ENCODE data around the gene PIERCE2. TPM values are rescaled to one million over a fixed set of nuclear protein-coding genes. Genes with fewer than 3 reads are reported as not detected.
"Not testable (repeated sequence)": the region's sequence is repeated elsewhere in the genome, so short reads cannot be mapped to it uniquely, and the experiment has no call there.

The PIERCE2 gene
- polyA plus RNA-seq, 2 of the 4 experiments (the other 2 are of a cell fraction): 4.3 to 13.4 TPM

DNA sequence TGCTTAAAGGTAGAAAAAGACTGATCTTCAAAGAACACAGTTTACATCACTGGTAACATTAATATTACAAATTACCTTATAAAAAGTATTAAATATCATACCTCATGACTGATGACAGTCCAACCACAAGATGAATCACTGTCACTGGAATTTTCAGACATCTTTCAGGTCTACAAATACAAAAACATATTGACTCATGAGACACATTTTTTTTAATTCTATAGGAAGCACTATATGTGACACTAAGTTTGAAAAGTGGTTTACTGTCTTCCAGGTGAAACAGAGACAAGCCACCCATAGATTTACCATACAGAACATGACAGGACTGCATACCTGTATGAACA is 19.1 kb upstream of the PIERCE2 start:
- DNase-seq (ENCODE audit: low read depth in 1 of 2, low spot score in 1 of 2) (peak; percentile 31 to 33), ATAC-seq (peak; percentile 51 to 74; a peak in 5 of 6 replicates), FAIRE-seq (peak; percentile 59)
- CTCF ChIA-PET: interaction anchor here (1.1 to 2.0 kb wide), 4 partner anchors 19 to 50 kb away, joined by 3 to 9 read pairs (median 4); partner anchors contain the start of genes CCPG1 and PIERCE2
- H3K4me3 ChIP-seq: no peak overlapping the region
- POLR2A ChIA-PET: interaction anchor here (0.8 kb wide), 1 partner anchor 19 kb away, joined by 3 read pairs; the partner anchor contains the start of genes CCPG1 and PIERCE2
- H3K4me1 ChIP-seq: peaks cover 15% of the 10 kb centered on the region
- no peaks in the 10 kb centered on the region for H3K9me3 ChIP-seq
- H3K4me2 ChIP-seq: peak overlapping the region; percentile 48
- peak overlapping the region; percentile 19 to 25; a peak in 2 of 6 replicates for H3K27ac ChIP-seq
- 0 out of 2 replicates have a peak, but pooled peaks have one; percentile 21 for TF ChIP-seq FOSL2 (IDR thresholded peaks at IDR 0.05)
- peak; percentile 65 for TF ChIP-seq FOSL2 (CRISPR knock-in tag; IDR thresholded peaks at IDR 0.05)
- TF ChIP-seq POLR2A (IDR thresholded peaks at IDR 0.05; ENCODE audit: low read length): no peak
- TF ChIP-seq, protein P1, sequence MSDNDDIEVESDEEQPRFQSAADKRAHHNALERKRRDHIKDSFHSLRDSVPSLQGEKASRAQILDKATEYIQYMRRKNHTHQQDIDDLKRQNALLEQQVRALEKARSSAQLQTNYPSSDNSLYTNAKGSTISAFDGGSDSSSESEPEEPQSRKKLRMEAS (IDR thresholded peaks at IDR 0.05): no peak
- TF ChIP-seq HOXA7 (CRISPR knock-in tag; IDR thresholded peaks at IDR 0.05): no peak
- no peak for TF ChIP-seq MYC (IDR thresholded peaks at IDR 0.05; ENCODE audit: borderline replicate concordance, low read length)
- TF ChIP-seq BHLHE40 (IDR thresholded peaks at IDR 0.05; ENCODE audit: low read depth, low read length): no peak
- no peak for TF ChIP-seq TFCP2L1 (CRISPR knock-in tag; IDR thresholded peaks at IDR 0.05)
- TF ChIP-seq JUNB (IDR thresholded peaks at IDR 0.05): peak; percentile 48; the same call in 1 of the 2 replicates

DNA sequence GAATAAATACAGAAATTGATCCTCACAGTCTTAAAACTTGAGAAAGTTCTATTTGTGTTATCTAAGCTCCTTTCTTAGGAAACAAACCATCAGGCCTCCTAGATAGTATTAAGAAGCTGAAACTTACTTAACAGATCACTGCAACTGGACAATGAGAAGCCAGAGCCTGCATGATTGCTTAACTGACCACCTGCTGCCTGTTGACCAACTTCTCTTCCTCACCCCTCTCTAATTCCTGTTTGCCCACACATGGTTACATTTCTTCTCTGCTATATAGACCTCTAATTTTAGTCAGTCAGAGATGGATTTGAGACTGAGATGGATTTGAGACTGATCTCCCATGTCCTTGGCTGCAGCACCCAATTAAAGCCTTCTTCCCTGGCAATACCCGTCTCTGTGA is 13.6 kb upstream of the PIERCE2 start:
- Histone ChIP-seq H3K4me3 (no peak overlapping the region), H3K4me1 (peaks cover under 1% of the 10 kb centered on the region; the same call in 1 of the 3 replicates), H3K27ac (no peak overlapping the region), H3K9me3 (no peaks in the 10 kb centered on the region), H3K4me2 (no peak overlapping the region)
- ATAC-seq: no peak
- CTCF ChIA-PET: interaction anchor here (1.1 to 7.7 kb wide), 4 partner anchors 12 to 45 kb away, joined by 3 to 50 read pairs (median 3); partner anchors contain the start of genes CCPG1 and PIERCE2
- WGBS (ENCODE audit: missing lambda C conversion rate): 95% methylated on average over 1 of the region's 1 CpG
- no peak for DNase-seq (ENCODE audit: low read depth in 1 of 2, low spot score in 1 of 2)
- POLR2A ChIA-PET: no interaction called here
- FAIRE-seq: no peak
- no peak for TF ChIP-seq NPAS2 (CRISPR knock-in tag; IDR thresholded peaks at IDR 0.05; ENCODE audit: borderline replicate concordance)

DNA sequence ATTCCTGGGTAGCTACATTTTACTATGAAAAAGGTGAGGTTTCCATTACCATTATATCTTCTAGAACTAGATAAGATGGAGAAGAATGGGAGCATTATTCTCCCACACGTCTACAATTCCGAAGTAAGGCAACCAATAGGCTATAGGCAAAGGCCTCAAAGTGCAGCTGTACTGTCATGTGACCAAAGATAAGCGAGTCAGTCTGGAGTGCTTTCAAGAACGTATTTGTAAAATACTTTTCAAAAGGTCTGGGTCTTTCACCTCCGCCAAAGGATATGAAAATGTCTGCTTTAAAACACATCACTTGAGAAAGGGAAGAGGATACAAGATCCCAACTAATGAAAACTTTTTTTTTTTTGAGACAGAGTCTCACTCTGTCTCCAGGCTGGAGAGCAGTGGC is 10.1 kb upstream of the PIERCE2 start:
- WGBS (ENCODE audit: missing lambda C conversion rate): 92% methylated on average over 5 of the region's 5 CpGs
- H3K27ac ChIP-seq: no peak overlapping the region
- no peak for ATAC-seq
- POLR2A ChIA-PET: no interaction called here
- no peak overlapping the region for H3K4me2 ChIP-seq
- H3K4me1 ChIP-seq: peaks cover 21% of the 10 kb centered on the region
- FAIRE-seq: no peak
- CTCF ChIA-PET: interaction anchor here (0.6 to 7.7 kb wide), 5 partner anchors 9 to 375 kb away, joined by 3 to 50 read pairs (median 3); partner anchors contain the start of genes CCPG1 and PIERCE2
- DNase-seq (ENCODE audit: low read depth in 1 of 2, low spot score in 1 of 2): no peak
- no peak overlapping the region for H3K4me3 ChIP-seq
- no peak for TF ChIP-seq KDM1A (IDR thresholded peaks at IDR 0.05; ENCODE audit: low read depth)
- TF ChIP-seq, protein P2, sequence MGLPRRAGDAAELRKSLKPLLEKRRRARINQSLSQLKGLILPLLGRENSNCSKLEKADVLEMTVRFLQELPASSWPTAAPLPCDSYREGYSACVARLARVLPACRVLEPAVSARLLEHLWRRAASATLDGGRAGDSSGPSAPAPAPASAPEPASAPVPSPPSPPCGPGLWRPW (IDR thresholded peaks at IDR 0.05): 0 out of 2 replicates have a peak, but pooled peaks have one; percentile 17
- H3K9me3 ChIP-seq: no peaks in the 10 kb centered on the region

DNA sequence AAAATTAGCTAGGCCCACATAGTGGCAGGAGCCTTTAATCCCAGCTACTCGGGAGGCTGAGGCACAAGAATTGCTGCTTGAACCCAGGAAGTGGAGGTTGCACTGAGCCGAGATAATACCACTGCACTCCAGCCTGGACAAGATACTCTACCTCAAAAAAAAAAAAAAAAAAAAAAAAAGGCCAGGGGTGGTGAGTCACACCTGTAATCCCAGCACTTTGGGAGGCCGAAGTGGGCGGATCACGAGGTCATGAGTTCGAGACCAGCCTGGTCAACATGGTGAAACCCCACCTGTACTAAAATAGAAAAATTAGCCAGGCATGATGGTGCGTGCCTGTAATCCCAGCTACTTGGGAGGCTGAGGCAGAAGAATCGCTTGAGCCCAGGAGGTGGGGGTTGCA is 8.2 kb upstream of the PIERCE2 start:
- H3K9me3 ChIP-seq; H3K4me3 ChIP-seq; FAIRE-seq; H3K4me2 ChIP-seq; POLR2A ChIA-PET; ATAC-seq; DNase-seq (ENCODE audit: low read depth in 1 of 2, low spot score in 1 of 2); H3K27ac ChIP-seq: not testable (repeated sequence)
- peaks cover 35% of the 10 kb centered on the region for H3K4me1 ChIP-seq
- CTCF ChIA-PET: interaction anchor here (7.7 kb wide), 1 partner anchor 7 kb away, joined by 50 read pairs; the partner anchor contains the start of genes CCPG1 and PIERCE2
- WGBS (ENCODE audit: missing lambda C conversion rate): 92% methylated on average over 8 of the region's 8 CpGs

DNA sequence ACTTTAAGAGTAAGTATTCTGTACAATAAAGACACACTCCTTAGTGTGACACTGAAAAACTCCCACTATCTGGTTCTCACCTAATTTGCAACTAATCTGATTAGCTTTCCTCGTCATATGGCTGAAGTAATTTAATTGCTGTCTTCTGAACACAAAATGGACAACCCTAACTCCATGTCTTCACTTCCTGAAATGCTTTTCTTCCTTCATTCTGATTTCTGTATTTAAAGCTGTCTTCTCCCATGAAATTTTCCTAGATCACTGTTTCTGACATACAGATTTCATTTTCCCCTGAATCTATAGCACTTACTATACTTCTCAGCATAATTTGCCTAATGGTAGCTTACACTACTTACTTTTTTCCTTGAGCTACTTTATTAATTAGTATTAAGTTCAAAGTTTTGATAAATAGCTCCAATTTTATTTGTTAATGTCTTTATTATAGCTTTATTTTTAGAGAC is 6.5 kb upstream of the PIERCE2 start:
- no peak for ATAC-seq
- Histone ChIP-seq H3K4me1 (peaks cover 44% of the 10 kb centered on the region), H3K4me2 (no peak overlapping the region), H3K27ac (peak overlapping the region; percentile 83 to 87; a peak in 5 of 6 replicates), H3K4me3 (no peak overlapping the region), H3K9me3 (no peaks in the 10 kb centered on the region)
- FAIRE-seq: peak; percentile 68
- TF ChIP-seq RAD21 (conservative IDR thresholded peaks at IDR 0.05 in 1 of 2, IDR thresholded peaks at IDR 0.05 in 1 of 2): no peak
- TF ChIP-seq NPAS2 (CRISPR knock-in tag; IDR thresholded peaks at IDR 0.05; ENCODE audit: borderline replicate concordance): no peak
- TF ChIP-seq, protein P2 (IDR thresholded peaks at IDR 0.05): no peak
- TF ChIP-seq, protein P3, sequence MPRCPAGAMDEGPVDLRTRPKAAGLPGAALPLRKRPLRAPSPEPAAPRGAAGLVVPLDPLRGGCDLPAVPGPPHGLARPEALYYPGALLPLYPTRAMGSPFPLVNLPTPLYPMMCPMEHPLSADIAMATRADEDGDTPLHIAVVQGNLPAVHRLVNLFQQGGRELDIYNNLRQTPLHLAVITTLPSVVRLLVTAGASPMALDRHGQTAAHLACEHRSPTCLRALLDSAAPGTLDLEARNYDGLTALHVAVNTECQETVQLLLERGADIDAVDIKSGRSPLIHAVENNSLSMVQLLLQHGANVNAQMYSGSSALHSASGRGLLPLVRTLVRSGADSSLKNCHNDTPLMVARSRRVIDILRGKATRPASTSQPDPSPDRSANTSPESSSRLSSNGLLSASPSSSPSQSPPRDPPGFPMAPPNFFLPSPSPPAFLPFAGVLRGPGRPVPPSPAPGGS (IDR thresholded peaks at IDR 0.05): no peak
- TF ChIP-seq POLR2AphosphoS2 (conservative IDR thresholded peaks at IDR 0.05; ENCODE audit: low read length): no peak
- no peak for TF ChIP-seq RFX5 (IDR thresholded peaks at IDR 0.05)
- TF ChIP-seq EHMT2 (IDR thresholded peaks at IDR 0.05; ENCODE audit: low read depth): no peak
- TF ChIP-seq, protein P4, sequence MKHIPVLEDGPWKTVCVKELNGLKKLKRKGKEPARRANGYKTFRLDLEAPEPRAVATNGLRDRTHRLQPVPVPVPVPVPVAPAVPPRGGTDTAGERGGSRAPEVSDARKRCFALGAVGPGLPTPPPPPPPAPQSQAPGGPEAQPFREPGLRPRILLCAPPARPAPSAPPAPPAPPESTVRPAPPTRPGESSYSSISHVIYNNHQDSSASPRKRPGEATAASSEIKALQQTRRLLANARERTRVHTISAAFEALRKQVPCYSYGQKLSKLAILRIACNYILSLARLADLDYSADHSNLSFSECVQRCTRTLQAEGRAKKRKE (CRISPR knock-in tag; IDR thresholded peaks at IDR 0.05; ENCODE audit: low read depth): no peak
- TF ChIP-seq HOXB13 (CRISPR knock-in tag; IDR thresholded peaks at IDR 0.05; ENCODE audit: low read depth): no peak
- POLR2A ChIA-PET: no interaction called here
- DNase-seq (ENCODE audit: low read depth in 1 of 2, low spot score in 1 of 2): no peak
- CTCF ChIA-PET: interaction anchor here (0.9 to 1.0 kb wide), 2 partner anchors 10 to 38 kb away, joined by 3 read pairs; no protein-coding TSS in a partner anchor
- 91% methylated on average over 1 of the region's 1 CpG for WGBS (ENCODE audit: missing lambda C conversion rate)

Data from A549 (cell line).